Measurements from ENCODE around the gene POU2AF1.

Gene POU2AF1

DNA sequence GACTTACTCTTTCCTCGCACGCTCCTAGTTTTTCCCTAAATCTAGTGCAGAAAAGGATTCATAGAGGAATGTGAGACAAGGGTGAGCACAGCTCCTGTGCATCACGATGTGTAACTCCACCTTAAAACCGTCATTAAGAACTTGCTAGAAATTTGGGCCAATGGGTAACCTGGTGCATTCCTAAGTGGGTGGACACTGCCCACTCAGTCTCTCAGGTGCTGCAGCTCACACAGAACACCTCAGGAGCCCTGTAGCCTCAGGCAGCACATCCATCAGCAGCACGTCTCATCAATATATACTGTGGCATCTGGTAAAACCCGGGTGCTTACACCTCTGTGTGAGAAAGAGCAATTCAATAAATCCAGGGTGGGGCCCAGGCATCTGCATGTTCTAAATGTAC is 68.4 kb downstream of the POU2AF1 start:
- no peak for DNase-seq

GRCh38 chr11:111310088-111310487 is 69.0 kb downstream of the POU2AF1 start:
- DNase-seq, result no peak

GRCh38 chr11:111309215-111309915 is 69.7 kb downstream of the POU2AF1 start:
- DNase-seq, result no peak

- DNase-seq, result no peak
Observed at GRCh38 chr11:111308140-111308539, 70.9 kb downstream of the POU2AF1 start.

GRCh38 chr11:111307472-111308108 is 71.5 kb downstream of the POU2AF1 start:
- DNase-seq, result no peak

- no peak for DNase-seq
Observed at GRCh38 chr11:111306321-111306720, 72.8 kb downstream of the POU2AF1 start.

- no peak for DNase-seq
Observed at GRCh38 chr11:111305876-111306275, 73.2 kb downstream of the POU2AF1 start.

- DNase-seq, result no peak
Observed at GRCh38 chr11:111305162-111305802, 73.8 kb downstream of the POU2AF1 start.

- no peak for DNase-seq
Observed at GRCh38 chr11:111303461-111303860, 75.6 kb downstream of the POU2AF1 start.

DNA sequence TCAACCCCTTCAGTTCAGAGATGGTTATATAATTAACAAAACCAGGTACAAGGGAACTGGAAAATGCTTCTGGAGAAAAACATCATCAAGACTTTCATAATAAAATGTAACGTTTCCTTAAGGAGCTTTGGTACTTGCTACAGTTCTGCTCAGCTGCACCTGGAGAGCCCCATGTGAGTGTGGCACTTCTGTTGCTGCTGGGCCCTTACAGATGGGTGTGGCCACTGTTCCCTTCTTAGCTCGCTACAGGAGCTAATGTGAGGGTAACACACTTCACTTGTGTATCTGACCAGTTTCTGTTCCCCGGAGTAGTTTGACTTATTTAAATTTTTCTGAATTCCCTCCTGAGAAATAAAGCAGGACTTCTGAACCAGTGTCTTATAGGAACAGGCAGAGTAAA is 76.8 kb downstream of the POU2AF1 start:
- DNase-seq, result no peak
